Pancreas (tissue), 10 donors: ENCODE data around the gene BATF. TPM values are rescaled to one million over a fixed set of nuclear protein-coding genes. Genes with fewer than 3 reads are reported as not detected.

Experiments used
- ATAC-seq, 4 donors: fragments of 200-7000 bp; cut with Tn5 transposase; one replicate each; pipeline versions ENCODE4 v1.8.0 to v1.9.1; 2020; ENCODE audit warnings: mild to moderate bottlenecking in 4 of 4, moderate library complexity in 4 of 4
- DNase-seq, 6 donors: peaks; one replicate each; pipeline ENCODE4 v3.0.0-alpha.2; 2020
- FAIRE-seq: peaks from 2 replicates; lab custom pipeline; 2012; peaks lifted over from hg19 to GRCh38; lab: Jason Lieb, UNC
- H3K27ac ChIP-seq, 4 donors: fragments of 200-600 bp; sonication (generic); 1 replicate in 3 of 4; 2 replicates in 1 of 4; pipeline versions ENCODE4 v1.5.0 to v1.8.0; 2020
- H3K27me3 ChIP-seq, 4 donors: fragments of 200-600 bp; one replicate each; pipeline ENCODE4 v1.8.0; 2021
- H3K36me3 ChIP-seq, 3 donors: fragments of 200-600 bp; sonication (generic) in 1 of 3; one replicate each; pipeline versions ENCODE4 v1.5.0 to v1.8.0; 2020 to 2021
- H3K4me1 ChIP-seq, 3 donors: fragments of 200-600 bp; one replicate each; pipeline ENCODE4 v1.8.0; 2021
- H3K4me3 ChIP-seq, 4 donors: fragments of 200-600 bp; sonication (generic) in 2 of 4; one replicate each; pipeline versions ENCODE4 v1.5.0 to v1.8.0; 2020 to 2021
- H3K9me3 ChIP-seq, 4 donors: fragments of 200-600 bp; one replicate each; pipeline ENCODE4 v1.8.0; 2021
- CTCF ChIP-seq, 4 donors: fragments of 200-600 bp; sonication (generic) in 3 of 4; IDR thresholded peaks; one replicate each; pipeline versions ENCODE4 v1.5.0 to v1.8.0; 2021; ENCODE audit warnings: antibody characterized with exemption in 4 of 4
- WGBS, 2 donors: extraction: QIAGEN DNeasy Blood & Tissue Kit; methylation state at CpG; one replicate each; pipeline ENCODE4 v1.1.7; 2013; 5-methylcytosine and 5-hydroxymethylcytosine counted together
- intact Hi-C, 3 donors: fragments of 100-400 bp; cut with DNase I; formaldehyde crosslinking; loops; one replicate each; pipeline versions ENCODE4 v1.11.1 to v1.14.2; 2022
- polyA plus RNA-seq, 2 donors: library from polyadenylated mRNA; stranded (reverse); fragments of 200-250 nt; gene quantifications; one replicate each; pipeline ENCODE4 v1.2.3, GENCODE V29; 2013
- total RNA-seq, 6 donors: library from RNA; stranded (reverse); fragmentation: NEBNext Ultra II Directional in 4 of 6; extraction: Animal tissue kit (Norgen Biotek cat#: 25700) in 4 of 6; gene quantifications; one replicate each; pipeline versions ENCODE4 v1.2.1 to v1.2.4, GENCODE V29; 2021 to 2023
- donor health status: healthy with polysubstance abuse.
- donor health status: DM: no; HTN: no; CAD: no; lungs with moderate emphysema.
- donor health status: DM: no; HTN: no; CAD: no.
- donor health status: control.
- donor health status: control.
- donor health status: Bipolar disorder and iron deficiency.
- donor health status: DM: yes; HTN: yes; CAD: no.
- donor health status: DM: no; HTN: no; CAD: no.
- donor health status: DM: no; HTN: no; CAD: no.
- donor health status: DM: yes; HTN: yes; CAD: no.

The BATF gene
- total and polyA plus RNA-seq, 8 donors: 0.28 to 1.7 (median 0.98) TPM; not detected in 1

DNA sequence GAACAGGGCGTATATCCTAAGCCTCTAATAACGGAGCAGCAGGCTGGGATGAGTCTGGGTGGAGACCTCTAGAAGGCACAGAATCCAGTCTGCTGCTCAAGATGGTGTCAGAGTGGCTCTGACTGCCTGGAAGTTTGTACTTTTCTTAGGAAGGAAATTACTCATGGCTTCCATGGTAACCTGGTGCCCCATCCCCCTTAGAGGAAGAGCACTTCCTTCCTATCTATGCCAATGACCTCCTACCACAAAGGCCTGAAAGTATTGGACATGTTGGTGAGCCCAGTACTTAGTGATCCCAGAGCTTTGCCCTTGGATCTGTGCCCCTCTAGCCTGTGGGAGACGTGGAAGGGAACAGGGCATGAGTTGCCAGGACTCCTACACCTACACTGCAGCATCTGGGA lies 1.5 kb downstream of the BATF start:
- ATAC-seq: no peak
- Histone ChIP-seq H3K36me3 (no peaks in the 10 kb centered on the region), H3K4me1 (peaks cover 0 to 8% (median 0%) of the 10 kb centered on the region in 3 donors), H3K4me3 (no peak overlapping the region), H3K27ac (no peak overlapping the region), H3K27me3 (no peaks in the 10 kb centered on the region), H3K9me3 (no peaks in the 10 kb centered on the region)
- no peak for FAIRE-seq
- DNase-seq: no peak
- WGBS, 2 donors: 55 to 64% methylated on average over 3 of the region's 3 CpGs
- intact Hi-C loops: no loop called here
- TF ChIP-seq CTCF (IDR thresholded peaks at IDR 0.05): no peak

GRCh38 chr14:75525969-75526368 lies 3.7 kb downstream of the BATF start:
- Histone ChIP-seq H3K27ac (no peak overlapping the region), H3K4me3 (no peak overlapping the region), H3K9me3 (no peaks in the 10 kb centered on the region), H3K27me3 (no peaks in the 10 kb centered on the region), H3K36me3 (no peaks in the 10 kb centered on the region), H3K4me1 (peaks cover 0 to 8% (median 0%) of the 10 kb centered on the region in 3 donors)
- DNase-seq (no peak), ATAC-seq (no peak), FAIRE-seq (no peak)
- WGBS, 2 donors: 94 to 95% methylated on average over 1 of the region's 1 CpG
- no peak for TF ChIP-seq CTCF (IDR thresholded peaks at IDR 0.05)
- intact Hi-C loops: no loop called here

DNA sequence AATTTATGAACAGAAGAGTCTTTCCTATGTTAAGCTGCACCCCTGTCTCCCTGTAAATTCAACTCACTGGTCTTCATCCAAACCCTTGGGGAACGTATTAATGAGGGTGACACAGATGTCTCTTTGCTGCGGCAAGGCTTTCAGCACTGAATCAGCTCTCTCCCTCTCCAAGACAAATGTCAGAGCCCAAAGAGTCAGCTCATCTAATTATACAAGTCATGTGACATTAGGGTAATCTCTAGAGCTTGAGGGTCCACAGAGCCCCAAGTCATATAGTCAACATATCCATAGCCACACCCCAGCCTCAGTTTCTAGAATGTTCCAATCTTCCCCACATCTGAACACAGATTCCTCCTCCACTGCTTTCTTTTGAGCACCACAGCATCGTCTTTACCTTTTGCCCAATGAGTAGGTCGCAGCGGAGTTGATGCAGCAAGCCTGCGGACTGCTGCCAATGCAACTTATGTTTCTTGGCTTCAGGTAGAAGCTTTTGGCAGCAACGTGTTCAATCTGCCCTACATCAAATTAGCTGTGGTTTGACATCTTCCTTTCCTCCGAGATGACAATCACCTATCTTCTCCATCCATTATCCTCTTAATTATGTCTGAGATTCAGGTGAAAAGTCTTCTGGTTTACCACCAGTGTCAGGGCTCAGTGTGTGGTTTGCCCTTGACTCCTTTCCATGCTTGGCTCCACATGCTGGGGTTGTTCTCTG lies 5.3 kb downstream of the BATF start:
- FAIRE-seq (no peak), DNase-seq (no peak), ATAC-seq (no peak)
- H3K4me3 ChIP-seq: no peak overlapping the region
- H3K9me3 ChIP-seq: no peaks in the 10 kb centered on the region
- H3K27ac ChIP-seq: no peak overlapping the region
- 80 to 85% methylated on average over 8 of the region's 8 CpGs for WGBS, 2 donors
- H3K36me3 ChIP-seq: no peaks in the 10 kb centered on the region
- no peaks in the 10 kb centered on the region for H3K4me1 ChIP-seq
- intact Hi-C loops: no loop called here
- H3K27me3 ChIP-seq: no peaks in the 10 kb centered on the region
- no peak for TF ChIP-seq CTCF (IDR thresholded peaks at IDR 0.05)

GRCh38 chr14:75531256-75531655 lies 9.0 kb downstream of the BATF start:
- 82 to 86% methylated on average over 3 of the region's 3 CpGs for WGBS, 2 donors
- FAIRE-seq: no peak
- H3K27me3 ChIP-seq: no peaks in the 10 kb centered on the region
- no peak for ATAC-seq
- H3K4me3 ChIP-seq: no peak overlapping the region
- TF ChIP-seq CTCF (IDR thresholded peaks at IDR 0.05): no peak
- H3K27ac ChIP-seq: no peak overlapping the region
- no peak for DNase-seq
- intact Hi-C loops: no loop called here
- no peaks in the 10 kb centered on the region for H3K36me3 ChIP-seq
- H3K4me1 ChIP-seq: no peaks in the 10 kb centered on the region
- H3K9me3 ChIP-seq: no peaks in the 10 kb centered on the region

- no peaks in the 10 kb centered on the region for H3K27me3 ChIP-seq
- intact Hi-C loops: no loop called here
- H3K4me1 ChIP-seq: no peaks in the 10 kb centered on the region
- FAIRE-seq (no peak), ATAC-seq (no peak), DNase-seq (no peak)
- WGBS, 2 donors: 53 to 81% methylated on average over 5 of the region's 5 CpGs
- no peak overlapping the region for H3K4me3 ChIP-seq
- H3K27ac ChIP-seq: no peak overlapping the region
- no peak for TF ChIP-seq CTCF (IDR thresholded peaks at IDR 0.05)
- H3K9me3 ChIP-seq: no peaks in the 10 kb centered on the region
- no peaks in the 10 kb centered on the region for H3K36me3 ChIP-seq
Observed at GRCh38 chr14:75531660-75532317, 9.5 kb downstream of the BATF start.
